IMR-90 (cell line): ENCODE results near the gene DLD.

Source experiments
- POLR2A ChIP-seq: IDR thresholded peaks from 2 replicates; pipeline ENCODE4 v1.6.1; 2012; ENCODE audit warnings: mild to moderate bottlenecking, low read depth, low read length
- RAD21 ChIP-seq: IDR thresholded peaks from 2 replicates; pipeline ENCODE4 v1.6.1; 2012; ENCODE audit warnings: low read length, improper control_type of control experiment
- USF2 ChIP-seq: fragments of 150-350 bp; IDR thresholded peaks from 2 replicates; pipeline ENCODE4 v1.6.1; 2017; ENCODE audit warnings: mild to moderate bottlenecking, antibody characterized with exemption, low read length, low read depth
- TF ChIP-seq, protein P1 (sequence below): conservative IDR thresholded peaks from 2 replicates; pipeline ENCODE4 v1.5.1; 2012; ENCODE audit warnings: mild to moderate bottlenecking, low read depth, low read length, improper control_type of control experiment

DNA sequence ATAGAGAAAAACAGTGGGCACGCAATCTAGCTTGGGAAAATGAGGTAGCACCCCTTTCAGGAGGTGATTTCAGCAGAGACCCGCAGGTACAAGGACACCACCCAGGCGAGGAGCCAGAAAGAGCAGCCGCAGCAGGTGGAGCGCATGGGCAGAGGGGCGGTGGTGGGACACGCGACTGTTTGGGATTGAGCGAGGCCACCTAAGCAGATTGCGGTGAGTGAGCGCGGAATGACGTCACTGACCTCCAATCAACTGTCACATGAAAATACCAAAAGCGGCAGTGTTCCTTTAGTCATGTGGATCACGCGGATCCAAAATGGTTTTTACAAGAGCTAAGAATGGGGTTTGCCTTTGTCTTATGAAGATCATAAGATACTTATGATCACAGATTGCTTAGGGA, 47.8 kb upstream of the DLD start:
- TF ChIP-seq POLR2A (no peak), RAD21 (no peak), USF2 (no peak)
- TF ChIP-seq, protein P1, sequence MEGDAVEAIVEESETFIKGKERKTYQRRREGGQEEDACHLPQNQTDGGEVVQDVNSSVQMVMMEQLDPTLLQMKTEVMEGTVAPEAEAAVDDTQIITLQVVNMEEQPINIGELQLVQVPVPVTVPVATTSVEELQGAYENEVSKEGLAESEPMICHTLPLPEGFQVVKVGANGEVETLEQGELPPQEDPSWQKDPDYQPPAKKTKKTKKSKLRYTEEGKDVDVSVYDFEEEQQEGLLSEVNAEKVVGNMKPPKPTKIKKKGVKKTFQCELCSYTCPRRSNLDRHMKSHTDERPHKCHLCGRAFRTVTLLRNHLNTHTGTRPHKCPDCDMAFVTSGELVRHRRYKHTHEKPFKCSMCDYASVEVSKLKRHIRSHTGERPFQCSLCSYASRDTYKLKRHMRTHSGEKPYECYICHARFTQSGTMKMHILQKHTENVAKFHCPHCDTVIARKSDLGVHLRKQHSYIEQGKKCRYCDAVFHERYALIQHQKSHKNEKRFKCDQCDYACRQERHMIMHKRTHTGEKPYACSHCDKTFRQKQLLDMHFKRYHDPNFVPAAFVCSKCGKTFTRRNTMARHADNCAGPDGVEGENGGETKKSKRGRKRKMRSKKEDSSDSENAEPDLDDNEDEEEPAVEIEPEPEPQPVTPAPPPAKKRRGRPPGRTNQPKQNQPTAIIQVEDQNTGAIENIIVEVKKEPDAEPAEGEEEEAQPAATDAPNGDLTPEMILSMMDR, result no peak
